ENCODE measurements around the gene CYP51A1.
"Not testable (repeated sequence)": the region's sequence is repeated elsewhere in the genome, so short reads cannot be mapped to it uniquely, and the experiment has no call there.

Gene CYP51A1

DNA sequence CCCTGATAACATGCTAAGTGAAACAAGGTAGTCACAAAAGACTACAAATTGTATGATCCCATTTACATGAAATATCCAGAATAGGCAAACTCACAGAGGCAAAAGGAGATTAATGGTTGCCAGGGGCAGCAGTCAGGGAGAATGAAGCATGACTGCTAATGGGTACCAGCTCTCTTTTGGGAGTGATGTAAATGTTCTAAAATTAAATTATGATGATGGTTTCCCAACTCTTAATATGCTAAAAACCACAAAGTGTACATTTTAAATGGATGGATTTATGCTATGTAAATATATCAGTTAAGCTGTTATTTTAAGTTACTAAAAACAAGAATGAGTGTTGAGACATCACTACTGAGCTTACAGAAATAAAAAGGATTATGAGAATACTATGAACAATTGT is 12.6 kb downstream of the CYP51A1 start:
- DNase-seq: no peak

DNA sequence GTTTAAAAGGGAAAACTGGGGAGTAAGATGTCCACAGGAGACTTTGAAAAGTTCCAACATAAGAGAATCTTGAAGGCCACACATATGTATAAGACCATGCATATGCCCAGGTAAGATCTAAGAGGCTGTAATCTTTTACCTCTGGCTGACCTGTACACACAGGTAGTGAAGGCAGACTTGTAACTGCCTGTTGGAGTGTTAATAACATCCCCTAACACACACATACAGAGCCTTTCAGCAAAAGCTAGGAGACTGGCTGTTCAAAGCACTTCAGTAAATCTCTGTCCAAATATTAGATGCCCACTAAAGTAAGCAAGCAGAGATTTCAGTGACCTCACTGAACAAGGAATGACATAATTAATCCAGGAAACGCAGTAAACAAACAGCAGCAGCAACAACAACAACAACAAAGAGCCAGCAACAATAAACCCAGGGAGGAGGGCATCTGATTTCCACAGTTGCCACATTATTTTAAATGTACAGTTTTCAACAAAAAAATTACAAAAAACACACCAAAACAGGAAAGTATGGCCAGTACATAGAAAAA is 15.0 kb downstream of the CYP51A1 start:
- peak; percentile 1 for DNase-seq

DNA sequence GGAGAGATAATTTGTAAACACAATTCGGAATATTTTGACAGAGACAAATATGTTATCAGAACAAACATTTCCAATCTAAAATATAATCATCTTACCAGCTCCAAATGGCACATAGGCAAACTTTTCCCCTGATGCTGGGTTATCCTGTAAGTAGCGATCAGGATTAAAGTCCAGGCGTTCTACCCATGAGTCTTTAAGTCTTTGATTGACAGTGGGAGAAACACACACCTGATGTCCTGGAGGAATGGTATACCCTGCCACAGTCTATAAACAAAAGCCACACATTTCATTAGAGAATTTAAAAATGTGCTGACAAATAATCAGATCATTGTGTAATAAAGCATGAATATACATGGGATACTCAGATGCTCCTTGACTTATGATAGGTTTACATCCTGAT is 17.3 kb downstream of the CYP51A1 start:
- DNase-seq: no peak

DNA sequence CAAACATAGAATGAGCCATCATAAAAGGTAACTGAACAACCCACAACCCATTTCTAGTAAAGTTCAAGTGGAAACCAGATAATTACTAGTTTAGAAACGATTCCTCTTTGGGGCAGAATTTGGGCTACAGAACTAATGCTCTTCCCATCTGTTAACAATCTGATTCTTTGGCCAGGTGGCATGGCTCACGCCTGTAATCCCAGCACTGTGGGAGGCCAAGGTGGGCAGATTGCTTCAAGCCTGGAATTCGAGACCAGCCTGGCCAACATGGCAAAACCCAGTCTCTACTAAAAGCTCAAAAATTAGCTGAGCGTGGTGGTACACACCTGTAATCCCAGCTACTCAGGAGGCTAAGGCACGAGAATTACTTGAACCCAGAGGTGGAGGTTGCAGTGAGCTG is 18.5 kb downstream of the CYP51A1 start:
- DNase-seq: no peak

DNA sequence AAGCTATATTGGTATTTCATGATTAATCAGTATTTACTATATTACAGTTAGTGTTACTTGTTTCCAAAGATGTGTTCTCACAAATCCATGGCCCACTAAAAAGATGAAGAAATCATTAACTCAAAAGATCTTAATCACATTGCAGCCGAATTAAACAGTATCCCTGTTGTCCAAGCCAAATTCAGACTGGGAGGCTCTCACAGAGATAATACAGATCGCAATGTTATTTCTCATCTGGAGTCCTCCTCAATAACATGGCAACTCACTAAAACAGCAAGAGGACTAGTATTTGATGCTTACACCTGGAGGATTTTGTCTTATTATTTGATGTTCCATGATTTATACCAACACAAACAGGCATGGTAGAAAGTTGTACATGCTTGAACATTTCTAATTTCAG is 23.4 kb downstream of the CYP51A1 start:
- DNase-seq: no peak

DNA sequence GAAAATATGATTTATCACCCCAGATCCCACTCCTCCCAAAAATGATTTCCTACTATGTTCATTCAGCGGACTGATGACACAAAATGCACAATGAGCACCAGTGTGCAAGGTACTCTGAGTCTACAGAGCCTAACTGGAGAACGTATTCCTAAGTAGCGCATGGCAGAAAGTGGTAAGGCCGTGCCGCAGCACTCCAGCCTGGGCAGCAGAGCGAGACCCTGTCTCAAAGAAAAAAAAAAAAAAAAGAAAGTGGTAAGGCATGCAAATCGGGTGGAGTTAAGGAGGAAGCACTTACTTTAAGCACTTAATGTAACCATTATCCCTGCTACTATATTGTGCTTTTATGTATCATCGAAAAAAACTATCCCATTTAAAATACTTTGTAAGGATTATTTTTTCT is 25.5 kb downstream of the CYP51A1 start:
- no peak for DNase-seq

DNA sequence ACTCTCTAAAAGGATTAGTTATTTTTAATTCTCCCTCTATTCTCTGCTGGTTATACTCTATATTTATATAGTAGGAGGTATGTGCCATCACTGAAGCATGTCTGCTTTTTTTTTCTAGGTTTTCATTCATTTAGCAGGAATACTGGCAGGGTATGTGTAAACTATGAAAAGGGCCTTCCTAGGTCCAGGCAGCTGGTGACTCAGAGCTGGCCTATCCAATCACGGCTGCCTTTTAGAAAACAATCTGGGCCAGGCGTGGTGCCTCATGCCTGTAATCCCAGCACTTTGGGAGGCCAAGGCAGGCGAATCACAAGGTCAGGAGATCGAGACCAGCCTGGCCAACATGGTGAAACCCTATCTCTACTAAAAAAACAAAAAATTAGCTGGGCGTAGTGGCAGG is 31.4 kb downstream of the CYP51A1 start:
- not testable (repeated sequence) for DNase-seq

DNA sequence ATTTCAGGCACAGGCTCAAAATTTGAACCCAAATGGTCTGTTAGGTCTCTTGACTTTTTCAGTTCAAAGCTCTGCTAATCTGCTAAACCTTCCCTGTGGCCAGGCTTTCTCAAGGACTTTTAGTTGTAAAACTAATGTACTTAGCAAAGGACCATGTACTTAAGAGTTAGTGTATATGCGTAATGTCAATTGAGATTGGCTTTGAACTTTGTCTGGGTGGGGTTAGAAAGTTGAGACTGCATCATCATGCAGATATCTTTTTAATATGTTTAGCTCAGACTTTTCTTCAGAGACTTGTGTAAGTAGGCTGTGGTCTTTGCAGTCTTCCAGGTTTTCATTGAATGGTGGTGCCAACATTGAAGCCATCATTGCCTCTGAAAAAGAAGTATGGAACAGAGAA is 33.7 kb downstream of the CYP51A1 start:
- no peak for DNase-seq

DNA sequence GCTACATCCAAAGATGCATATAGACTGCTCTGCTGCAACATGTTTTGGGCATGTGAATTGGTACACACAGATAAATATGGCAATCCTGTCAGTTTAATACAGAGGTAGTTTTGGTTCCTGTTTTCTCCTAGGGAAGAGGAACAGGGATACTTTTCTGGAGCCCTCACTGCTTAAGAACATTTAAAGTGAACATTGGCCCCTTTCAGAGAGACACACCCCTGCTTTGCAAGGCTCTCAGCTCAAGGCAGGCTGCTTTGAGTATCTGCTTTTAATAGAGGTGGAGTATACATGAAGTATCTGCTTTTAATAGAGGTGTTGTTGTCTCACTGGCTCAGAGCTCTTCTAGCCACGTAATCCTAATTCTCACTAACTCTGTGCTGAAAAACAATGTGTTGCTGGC is 38.9 kb downstream of the CYP51A1 start:
- no peak for DNase-seq

DNA sequence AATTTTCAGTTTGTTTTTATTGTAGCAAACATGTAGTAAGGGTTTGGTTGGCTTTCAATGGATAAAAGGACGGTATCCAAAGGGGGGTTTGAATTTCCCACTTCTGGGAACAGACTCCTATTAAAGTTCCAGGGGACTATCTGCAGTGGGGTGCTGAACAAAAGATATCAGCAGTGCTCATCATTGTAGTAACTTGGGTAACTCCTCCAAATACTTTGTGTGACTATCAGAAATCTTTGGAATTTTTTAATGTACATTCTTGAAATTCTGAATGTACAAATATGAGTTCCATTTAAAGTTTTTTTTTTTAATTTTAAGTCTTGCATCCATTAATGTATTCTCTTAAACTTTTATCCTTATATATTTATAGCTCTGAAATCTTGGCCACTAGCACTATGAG is 42.1 kb downstream of the CYP51A1 start:
- no peak for DNase-seq

DNA sequence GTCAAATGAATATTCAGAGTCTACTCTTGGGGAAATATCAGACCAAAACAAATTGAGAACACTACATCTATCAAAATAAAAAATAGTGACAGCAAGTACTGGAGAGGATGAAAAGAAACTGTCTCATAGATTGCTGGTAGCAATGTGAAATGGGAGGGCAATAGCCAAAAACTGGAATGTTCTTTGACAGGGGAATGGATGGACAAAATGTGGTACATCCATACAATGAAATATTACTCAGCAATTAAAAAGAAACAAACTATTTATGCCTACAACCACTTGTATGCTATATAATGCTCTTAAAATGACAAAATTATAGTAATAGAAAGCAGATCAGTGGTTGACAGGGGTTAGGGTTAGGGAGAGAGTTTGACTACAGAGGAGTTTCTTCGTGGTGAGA is 46.0 kb downstream of the CYP51A1 start:
- DNase-seq: no peak

DNA sequence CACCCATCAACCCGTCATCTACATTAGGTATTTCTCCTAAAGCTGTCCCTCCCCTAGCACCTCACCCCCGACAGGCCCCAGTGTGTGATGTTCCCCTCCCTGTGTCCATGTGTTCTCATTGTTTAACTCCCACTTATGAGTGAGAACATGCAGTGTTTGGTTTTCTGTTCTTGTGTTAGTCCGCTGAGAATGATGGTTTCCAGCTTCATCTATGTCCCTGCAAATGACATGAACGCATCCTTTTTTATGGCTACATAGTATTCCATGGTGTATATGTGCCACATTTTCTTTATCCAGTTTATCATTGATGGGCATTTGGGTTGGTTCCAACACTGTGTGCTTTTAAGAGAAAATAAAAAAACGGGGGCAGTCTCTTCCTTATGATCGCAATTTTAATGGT is 50.4 kb downstream of the CYP51A1 start:
- not testable (repeated sequence) for DNase-seq

DNA sequence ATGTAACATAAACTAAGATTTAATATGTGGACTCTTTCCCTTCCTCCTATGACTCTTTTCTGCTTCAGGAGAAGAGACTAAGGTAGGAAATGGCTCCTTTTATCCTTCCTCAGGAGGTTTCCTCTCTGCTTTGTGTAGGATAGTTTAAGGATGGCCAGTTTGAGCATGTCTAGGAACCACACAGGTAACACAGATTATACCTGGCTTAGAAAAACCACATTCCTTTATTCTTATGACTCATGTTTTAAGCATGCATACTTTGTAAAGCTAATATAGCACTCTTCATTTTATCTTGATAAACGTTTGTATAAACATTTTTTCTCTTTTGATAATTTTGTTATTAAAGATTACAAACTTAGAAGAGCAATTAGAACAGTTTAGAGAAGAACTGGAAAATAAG is 57.8 kb downstream of the CYP51A1 start:
- DNase-seq: no peak

DNA sequence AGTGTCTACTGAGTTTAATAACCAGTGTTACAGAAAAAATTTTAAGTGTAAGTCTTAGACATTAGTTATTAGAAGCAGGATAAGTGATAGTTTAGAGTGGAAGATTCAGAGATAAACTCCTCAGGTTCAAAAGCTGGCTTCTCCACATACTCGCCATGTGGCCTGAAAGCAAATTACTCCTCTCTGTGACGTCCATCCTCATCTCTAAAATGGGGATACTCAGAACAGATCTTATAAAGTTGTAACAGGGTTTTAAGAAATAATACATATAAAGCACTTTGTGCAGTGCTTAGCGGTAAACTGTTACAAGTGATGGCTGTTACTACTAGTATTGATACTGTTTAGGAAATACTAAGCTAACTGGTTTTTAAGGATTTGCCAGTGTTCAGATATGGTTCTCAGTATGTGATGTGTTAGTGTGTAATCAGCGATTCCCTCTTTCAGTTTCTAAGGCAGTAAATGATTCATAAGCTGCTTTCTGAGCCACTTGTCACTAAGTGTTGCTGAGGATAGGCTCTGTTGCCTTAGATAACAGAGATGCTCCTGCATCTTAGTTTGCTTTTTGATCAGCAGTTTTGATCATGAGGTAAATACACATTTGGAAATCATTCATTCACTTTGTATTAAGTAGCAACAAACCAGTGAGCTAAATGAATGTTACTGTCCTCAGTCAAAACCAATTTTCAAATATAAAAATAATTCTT is 58.7 kb downstream of the CYP51A1 start:
- no peak for DNase-seq

DNA sequence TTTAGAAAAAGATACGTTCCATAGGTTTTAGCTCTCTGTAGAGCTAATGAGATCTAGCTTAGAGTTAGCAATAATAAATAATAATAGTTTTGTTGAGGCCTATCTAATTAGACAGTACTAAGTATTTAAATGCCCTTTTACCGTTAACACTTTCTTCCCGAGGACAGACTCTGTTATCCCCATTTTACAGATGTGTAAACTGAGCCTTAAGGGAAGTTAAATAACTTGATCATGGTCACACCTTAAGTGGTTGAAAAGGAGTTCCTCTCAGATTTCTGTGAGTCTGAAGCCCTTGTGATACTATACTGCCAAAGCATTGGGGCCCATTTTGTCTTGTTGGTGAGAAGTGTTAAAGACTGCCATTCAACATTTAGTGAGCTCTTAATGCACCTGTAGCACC is 61.6 kb downstream of the CYP51A1 start:
- DNase-seq: no peak

DNA sequence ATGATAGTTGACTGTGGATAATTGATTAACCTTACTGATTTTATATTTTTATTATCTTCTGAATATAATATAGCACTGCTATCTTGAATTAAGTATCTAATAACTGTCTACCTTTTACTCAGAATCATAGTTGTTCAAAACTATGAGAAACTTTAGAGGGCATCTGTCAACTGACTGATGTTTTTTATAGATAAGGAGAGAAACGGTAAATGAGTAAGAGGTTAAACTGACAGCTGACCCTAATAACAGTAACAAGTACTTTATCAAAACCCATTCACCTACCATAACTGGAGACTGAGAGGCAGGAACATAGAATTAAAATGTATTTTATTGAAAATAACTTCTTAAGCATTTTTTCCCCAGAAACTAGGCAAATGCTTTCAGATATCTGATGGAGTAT is 62.2 kb downstream of the CYP51A1 start:
- no peak for DNase-seq

DNA sequence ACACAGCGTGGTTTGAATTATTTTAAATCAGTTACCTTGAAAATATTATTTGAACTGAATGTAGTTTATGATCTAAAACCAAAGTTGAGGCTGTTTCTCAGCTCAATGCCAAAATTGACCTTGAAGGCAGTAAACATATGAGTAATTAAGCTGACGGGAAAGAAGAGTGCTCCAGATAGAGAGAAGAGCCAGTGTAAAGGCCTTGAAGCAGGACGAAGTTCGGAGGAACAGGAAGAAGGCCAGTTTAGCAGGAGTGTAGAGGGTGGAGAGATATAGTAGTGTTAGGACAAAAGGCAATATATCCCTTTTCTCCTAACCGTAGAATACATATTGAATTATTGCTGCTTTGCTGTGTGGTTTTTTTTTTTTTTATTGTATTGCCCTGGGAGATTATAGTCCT is 63.2 kb downstream of the CYP51A1 start:
- DNase-seq: no peak

DNA sequence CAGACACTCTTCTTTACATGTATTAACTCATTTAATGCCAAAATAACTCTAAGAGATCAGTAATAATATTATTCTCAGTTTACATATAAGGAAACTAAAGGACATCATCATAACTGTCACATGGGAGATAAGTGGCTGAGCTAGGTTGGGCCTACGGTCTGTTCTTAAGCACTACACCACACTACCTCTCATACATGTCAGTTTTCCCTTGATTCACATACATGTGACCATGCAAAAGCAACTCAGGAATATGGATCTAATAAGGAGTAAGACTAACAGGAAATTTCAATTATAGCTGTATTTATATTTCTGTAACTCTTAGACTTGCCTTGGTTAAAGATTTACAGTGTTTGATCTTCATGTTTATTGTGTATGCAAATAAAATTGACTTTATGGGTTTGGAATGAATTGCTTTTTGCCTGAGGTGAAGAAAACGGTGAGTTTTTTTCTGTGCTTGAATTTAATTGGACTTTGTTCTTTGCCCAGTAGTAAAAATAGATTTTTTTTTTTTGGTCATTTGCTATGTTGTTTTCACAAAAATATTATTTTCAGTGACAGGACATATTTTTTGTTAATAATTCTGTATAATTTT is 69.7 kb downstream of the CYP51A1 start:
- DNase-seq: no peak
